ENCODE measurements around the gene CHD6.

Gene CHD6

DNA sequence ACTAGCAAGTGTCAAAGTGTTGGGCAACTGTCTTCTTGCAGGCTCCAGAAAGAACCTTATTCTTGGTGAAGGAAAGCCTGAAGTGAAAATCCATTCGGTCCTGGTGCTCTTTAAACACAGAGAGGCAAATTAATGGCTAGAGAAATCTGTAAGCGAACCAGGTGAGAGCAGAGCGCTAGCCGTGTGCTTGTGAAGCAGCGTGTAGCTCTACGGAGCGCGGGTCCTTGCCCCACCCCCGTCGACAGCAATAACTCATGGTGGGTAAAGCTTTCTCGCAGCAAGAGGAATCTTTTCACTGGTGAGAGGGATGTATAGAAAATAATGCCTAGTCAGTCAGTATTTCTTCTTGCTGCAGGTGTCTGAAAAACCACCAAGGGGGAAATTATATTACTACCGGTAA lies 214.6 kb downstream of the CHD6 start:
- ATAC-seq: no peak
- TF ChIP-seq, protein P1, sequence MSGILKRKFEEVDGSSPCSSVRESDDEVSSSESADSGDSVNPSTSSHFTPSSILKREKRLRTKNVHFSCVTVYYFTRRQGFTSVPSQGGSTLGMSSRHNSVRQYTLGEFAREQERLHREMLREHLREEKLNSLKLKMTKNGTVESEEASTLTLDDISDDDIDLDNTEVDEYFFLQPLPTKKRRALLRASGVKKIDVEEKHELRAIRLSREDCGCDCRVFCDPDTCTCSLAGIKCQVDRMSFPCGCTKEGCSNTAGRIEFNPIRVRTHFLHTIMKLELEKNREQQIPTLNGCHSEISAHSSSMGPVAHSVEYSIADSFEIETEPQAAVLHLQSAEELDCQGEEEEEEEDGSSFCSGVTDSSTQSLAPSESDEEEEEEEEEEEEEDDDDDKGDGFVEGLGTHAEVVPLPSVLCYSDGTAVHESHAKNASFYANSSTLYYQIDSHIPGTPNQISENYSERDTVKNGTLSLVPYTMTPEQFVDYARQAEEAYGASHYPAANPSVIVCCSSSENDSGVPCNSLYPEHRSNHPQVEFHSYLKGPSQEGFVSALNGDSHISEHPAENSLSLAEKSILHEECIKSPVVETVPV (CRISPR knock-in tag; IDR thresholded peaks at IDR 0.05): no peak
- TF ChIP-seq ZFP3 (CRISPR knock-in tag; IDR thresholded peaks at IDR 0.05) (no peak), ZNF70 (CRISPR knock-in tag; IDR thresholded peaks at IDR 0.05) (no peak), BACH2 (CRISPR knock-in tag; IDR thresholded peaks at IDR 0.05; ENCODE audit: borderline replicate concordance) (no peak), SNAI2 (CRISPR knock-in tag; IDR thresholded peaks at IDR 0.05) (no peak), OSR1 (CRISPR knock-in tag; IDR thresholded peaks at IDR 0.05) (no peak), TOX (CRISPR knock-in tag; IDR thresholded peaks at IDR 0.05; ENCODE audit: borderline replicate concordance) (no peak), ARNTL (CRISPR knock-in tag; IDR thresholded peaks at IDR 0.05; ENCODE audit: borderline replicate concordance, low read depth) (no peak), ZC3H10 (CRISPR knock-in tag; IDR thresholded peaks at IDR 0.05) (no peak), CSDC2 (CRISPR knock-in tag; IDR thresholded peaks at IDR 0.05) (no peak), TCF4 (CRISPR knock-in tag; IDR thresholded peaks at IDR 0.05; ENCODE audit: borderline replicate concordance) (no peak), ZFP30 (CRISPR knock-in tag; IDR thresholded peaks at IDR 0.05) (no peak), RARB (CRISPR knock-in tag; IDR thresholded peaks at IDR 0.05) (no peak), ZNF8 (CRISPR knock-in tag; IDR thresholded peaks at IDR 0.05) (no peak)
- TF ChIP-seq, protein P2, sequence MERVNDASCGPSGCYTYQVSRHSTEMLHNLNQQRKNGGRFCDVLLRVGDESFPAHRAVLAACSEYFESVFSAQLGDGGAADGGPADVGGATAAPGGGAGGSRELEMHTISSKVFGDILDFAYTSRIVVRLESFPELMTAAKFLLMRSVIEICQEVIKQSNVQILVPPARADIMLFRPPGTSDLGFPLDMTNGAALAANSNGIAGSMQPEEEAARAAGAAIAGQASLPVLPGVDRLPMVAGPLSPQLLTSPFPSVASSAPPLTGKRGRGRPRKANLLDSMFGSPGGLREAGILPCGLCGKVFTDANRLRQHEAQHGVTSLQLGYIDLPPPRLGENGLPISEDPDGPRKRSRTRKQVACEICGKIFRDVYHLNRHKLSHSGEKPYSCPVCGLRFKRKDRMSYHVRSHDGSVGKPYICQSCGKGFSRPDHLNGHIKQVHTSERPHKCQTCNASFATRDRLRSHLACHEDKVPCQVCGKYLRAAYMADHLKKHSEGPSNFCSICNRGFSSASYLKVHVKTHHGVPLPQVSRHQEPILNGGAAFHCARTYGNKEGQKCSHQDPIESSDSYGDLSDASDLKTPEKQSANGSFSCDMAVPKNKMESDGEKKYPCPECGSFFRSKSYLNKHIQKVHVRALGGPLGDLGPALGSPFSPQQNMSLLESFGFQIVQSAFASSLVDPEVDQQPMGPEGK (CRISPR knock-in tag; IDR thresholded peaks at IDR 0.05; ENCODE audit: borderline replicate concordance): no peak
- TF ChIP-seq, protein P3, sequence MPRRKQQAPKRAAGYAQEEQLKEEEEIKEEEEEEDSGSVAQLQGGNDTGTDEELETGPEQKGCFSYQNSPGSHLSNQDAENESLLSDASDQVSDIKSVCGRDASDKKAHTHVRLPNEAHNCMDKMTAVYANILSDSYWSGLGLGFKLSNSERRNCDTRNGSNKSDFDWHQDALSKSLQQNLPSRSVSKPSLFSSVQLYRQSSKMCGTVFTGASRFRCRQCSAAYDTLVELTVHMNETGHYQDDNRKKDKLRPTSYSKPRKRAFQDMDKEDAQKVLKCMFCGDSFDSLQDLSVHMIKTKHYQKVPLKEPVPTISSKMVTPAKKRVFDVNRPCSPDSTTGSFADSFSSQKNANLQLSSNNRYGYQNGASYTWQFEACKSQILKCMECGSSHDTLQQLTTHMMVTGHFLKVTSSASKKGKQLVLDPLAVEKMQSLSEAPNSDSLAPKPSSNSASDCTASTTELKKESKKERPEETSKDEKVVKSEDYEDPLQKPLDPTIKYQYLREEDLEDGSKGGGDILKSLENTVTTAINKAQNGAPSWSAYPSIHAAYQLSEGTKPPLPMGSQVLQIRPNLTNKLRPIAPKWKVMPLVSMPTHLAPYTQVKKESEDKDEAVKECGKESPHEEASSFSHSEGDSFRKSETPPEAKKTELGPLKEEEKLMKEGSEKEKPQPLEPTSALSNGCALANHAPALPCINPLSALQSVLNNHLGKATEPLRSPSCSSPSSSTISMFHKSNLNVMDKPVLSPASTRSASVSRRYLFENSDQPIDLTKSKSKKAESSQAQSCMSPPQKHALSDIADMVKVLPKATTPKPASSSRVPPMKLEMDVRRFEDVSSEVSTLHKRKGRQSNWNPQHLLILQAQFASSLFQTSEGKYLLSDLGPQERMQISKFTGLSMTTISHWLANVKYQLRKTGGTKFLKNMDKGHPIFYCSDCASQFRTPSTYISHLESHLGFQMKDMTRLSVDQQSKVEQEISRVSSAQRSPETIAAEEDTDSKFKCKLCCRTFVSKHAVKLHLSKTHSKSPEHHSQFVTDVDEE (CRISPR knock-in tag; IDR thresholded peaks at IDR 0.05): no peak
- TF ChIP-seq, protein P4, sequence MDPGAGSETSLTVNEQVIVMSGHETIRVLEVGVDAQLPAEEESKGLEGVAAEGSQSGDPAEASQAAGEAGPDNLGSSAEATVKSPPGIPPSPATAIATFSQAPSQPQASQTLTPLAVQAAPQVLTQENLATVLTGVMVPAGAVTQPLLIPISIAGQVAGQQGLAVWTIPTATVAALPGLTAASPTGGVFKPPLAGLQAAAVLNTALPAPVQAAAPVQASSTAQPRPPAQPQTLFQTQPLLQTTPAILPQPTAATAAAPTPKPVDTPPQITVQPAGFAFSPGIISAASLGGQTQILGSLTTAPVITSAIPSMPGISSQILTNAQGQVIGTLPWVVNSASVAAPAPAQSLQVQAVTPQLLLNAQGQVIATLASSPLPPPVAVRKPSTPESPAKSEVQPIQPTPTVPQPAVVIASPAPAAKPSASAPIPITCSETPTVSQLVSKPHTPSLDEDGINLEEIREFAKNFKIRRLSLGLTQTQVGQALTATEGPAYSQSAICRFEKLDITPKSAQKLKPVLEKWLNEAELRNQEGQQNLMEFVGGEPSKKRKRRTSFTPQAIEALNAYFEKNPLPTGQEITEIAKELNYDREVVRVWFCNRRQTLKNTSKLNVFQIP (CRISPR knock-in tag; IDR thresholded peaks at IDR 0.05; ENCODE audit: borderline replicate concordance, low read depth): no peak

DNA sequence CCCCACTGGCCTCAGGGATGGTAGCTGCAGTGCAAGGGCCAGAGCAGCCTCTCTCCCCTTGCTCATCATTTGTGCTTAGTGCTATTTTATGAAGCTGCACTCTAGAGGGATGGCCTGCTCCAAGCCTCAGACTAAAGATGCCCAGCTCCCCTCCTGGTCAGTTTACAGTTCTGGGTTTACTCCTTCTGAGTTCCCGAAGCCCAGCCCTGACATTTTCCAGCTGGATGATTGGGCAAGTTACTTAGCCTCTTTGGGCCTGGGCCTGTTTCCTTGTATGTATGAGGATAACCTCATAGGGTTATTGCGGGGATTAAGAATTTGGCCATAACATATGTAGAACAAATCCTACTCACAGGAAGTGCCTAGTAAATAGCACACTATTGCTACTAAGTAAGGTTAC lies 219.8 kb downstream of the CHD6 start:
- no peak; the same call in 2 of the 3 replicates for ATAC-seq
- no peak for TF ChIP-seq ZNF8 (CRISPR knock-in tag; IDR thresholded peaks at IDR 0.05)

DNA sequence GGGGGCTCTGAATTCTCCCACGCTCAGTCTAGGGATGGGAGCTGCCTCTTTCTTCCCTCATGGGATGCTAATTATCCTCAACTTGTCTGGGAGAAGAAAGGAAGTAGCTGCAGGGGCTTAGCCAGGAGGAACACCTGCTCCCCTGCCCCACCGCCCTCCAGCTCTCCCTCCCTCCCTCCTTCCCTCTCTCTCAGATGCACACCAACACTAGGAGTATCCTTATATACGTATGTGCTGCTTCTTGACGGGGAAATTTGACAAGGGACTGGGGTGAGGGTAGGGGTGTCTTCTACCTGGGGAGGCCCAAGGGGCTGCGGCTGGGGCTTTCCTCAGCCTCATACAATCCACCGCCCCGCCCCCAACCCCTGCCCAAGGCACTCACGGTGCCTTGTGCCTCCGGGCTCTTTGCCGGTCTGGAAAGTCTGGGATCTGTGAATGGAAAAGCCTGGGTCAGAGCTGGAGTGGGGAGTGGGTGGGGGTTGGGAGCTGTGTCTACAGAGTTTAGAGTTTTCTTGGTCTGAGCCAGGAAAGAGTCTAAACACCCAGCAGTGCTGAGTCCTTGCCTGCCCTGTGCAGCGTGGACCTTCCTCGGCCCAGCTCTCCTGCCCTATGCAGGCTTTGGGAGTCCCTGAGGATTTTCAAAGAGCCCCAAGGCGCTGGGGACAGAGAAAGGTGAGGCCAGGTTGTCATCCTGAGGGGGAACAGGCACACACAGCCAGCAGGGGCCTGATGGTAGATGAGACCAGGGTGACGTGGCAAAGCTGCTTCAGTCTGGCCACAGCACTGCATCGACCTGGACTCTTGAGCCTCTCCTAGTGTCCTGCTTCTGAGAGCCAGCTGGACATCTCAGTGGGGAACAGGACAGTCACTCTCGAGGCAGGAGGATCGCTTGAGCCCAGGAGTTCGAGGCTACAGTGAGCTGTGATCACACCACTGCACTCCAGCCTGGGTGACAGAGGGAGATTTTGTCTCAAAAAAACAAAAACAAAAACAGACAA lies 222.2 kb downstream of the CHD6 start:
- TF ChIP-seq ESRRG (CRISPR knock-in tag; IDR thresholded peaks at IDR 0.05) (no peak), ARNTL (CRISPR knock-in tag; IDR thresholded peaks at IDR 0.05; ENCODE audit: borderline replicate concordance, low read depth) (no peak), SNAI2 (CRISPR knock-in tag; IDR thresholded peaks at IDR 0.05) (no peak), ZFP30 (CRISPR knock-in tag; IDR thresholded peaks at IDR 0.05) (no peak), CSDC2 (CRISPR knock-in tag; IDR thresholded peaks at IDR 0.05) (no peak), ISL1 (CRISPR knock-in tag; IDR thresholded peaks at IDR 0.05) (no peak), OSR1 (CRISPR knock-in tag; IDR thresholded peaks at IDR 0.05) (no peak)
- TF ChIP-seq, protein P1 (CRISPR knock-in tag; IDR thresholded peaks at IDR 0.05): no peak
- ATAC-seq: no peak; the same call in 2 of the 3 replicates
